ENCODE results near the gene GNPTAB. TPM values are rescaled to one million over a fixed set of nuclear protein-coding genes. Genes with fewer than 3 reads are reported as not detected.

Gene GNPTAB
- total RNA-seq, 1 experiment from 2014 or later, result 25.4 TPM

- Mint-ChIP-seq H3K4me3 (no peak overlapping the region), H3K36me3 (no peaks in the 10 kb centered on the region), H3K27ac (no peak overlapping the region), H3K4me1 (no peaks in the 10 kb centered on the region), H3K27me3 (ENCODE audit: low read depth) (no peaks in the 10 kb centered on the region), H3K9me3 (no peaks in the 10 kb centered on the region)
- POLR2A ChIA-PET, result no interaction called here
- ATAC-seq, result no peak
- CTCF ChIA-PET, result interaction anchor here (0.7 to 3.1 kb wide), 2 partner anchors 37 to 186 kb away, joined by 3 to 8 read pairs; no protein-coding TSS in a partner anchor
- TF ChIP-seq PRRX2 (CRISPR knock-in tag; IDR thresholded peaks at IDR 0.05), result no peak
- TF ChIP-seq SMAD4 (CRISPR knock-in tag; IDR thresholded peaks at IDR 0.05), result no peak
- no peak for TF ChIP-seq FOXP1 (CRISPR knock-in tag; IDR thresholded peaks at IDR 0.05; ENCODE audit: borderline replicate concordance)
- no peak for TF ChIP-seq ZBTB21 (CRISPR knock-in tag; IDR thresholded peaks at IDR 0.05; ENCODE audit: borderline replicate concordance)
- TF ChIP-seq E2F4 (CRISPR knock-in tag; IDR thresholded peaks at IDR 0.05; ENCODE audit: borderline replicate concordance, low read depth), result no peak
- TF ChIP-seq HMGA2 (CRISPR knock-in tag; IDR thresholded peaks at IDR 0.05), result no peak
- TF ChIP-seq, protein P1, sequence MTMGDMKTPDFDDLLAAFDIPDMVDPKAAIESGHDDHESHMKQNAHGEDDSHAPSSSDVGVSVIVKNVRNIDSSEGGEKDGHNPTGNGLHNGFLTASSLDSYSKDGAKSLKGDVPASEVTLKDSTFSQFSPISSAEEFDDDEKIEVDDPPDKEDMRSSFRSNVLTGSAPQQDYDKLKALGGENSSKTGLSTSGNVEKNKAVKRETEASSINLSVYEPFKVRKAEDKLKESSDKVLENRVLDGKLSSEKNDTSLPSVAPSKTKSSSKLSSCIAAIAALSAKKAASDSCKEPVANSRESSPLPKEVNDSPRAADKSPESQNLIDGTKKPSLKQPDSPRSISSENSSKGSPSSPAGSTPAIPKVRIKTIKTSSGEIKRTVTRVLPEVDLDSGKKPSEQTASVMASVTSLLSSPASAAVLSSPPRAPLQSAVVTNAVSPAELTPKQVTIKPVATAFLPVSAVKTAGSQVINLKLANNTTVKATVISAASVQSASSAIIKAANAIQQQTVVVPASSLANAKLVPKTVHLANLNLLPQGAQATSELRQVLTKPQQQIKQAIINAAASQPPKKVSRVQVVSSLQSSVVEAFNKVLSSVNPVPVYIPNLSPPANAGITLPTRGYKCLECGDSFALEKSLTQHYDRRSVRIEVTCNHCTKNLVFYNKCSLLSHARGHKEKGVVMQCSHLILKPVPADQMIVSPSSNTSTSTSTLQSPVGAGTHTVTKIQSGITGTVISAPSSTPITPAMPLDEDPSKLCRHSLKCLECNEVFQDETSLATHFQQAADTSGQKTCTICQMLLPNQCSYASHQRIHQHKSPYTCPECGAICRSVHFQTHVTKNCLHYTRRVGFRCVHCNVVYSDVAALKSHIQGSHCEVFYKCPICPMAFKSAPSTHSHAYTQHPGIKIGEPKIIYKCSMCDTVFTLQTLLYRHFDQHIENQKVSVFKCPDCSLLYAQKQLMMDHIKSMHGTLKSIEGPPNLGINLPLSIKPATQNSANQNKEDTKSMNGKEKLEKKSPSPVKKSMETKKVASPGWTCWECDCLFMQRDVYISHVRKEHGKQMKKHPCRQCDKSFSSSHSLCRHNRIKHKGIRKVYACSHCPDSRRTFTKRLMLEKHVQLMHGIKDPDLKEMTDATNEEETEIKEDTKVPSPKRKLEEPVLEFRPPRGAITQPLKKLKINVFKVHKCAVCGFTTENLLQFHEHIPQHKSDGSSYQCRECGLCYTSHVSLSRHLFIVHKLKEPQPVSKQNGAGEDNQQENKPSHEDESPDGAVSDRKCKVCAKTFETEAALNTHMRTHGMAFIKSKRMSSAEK (CRISPR knock-in tag; IDR thresholded peaks at IDR 0.05; ENCODE audit: borderline replicate concordance), result no peak
- DNase-seq (ENCODE audit: low spot score), result no peak
Measured at GRCh38 chr12:101722392-101722791, 108.4 kb downstream of the GNPTAB start.

DNA sequence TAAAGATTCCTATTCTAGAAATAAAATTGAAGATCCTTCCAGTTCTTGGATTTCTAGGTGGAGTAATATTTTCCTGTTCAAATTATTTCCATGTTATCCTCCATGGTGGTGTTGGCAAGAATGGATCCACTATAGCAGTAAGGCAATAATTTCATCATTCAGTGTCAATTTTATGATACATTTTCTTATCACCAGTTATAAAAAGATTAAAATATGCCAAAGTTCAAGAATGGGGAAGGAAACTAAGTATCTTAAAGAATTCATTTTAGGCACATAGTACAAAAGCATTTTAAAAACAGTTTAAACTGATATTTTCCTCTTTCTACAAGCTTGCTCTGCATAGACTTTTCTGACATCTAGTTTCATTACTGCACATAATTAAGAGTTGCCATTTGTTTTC is 110.6 kb downstream of the GNPTAB start:
- H3K27me3 Mint-ChIP-seq (ENCODE audit: low read depth), result no peaks in the 10 kb centered on the region
- H3K4me1 Mint-ChIP-seq, result peaks cover 7% of the 10 kb centered on the region
- no peak for ATAC-seq
- ChIA-PET POLR2A (no interaction called here), CTCF (no interaction called here)
- no peak overlapping the region for H3K4me3 Mint-ChIP-seq
- no peak for TF ChIP-seq ZNF396 (CRISPR knock-in tag; IDR thresholded peaks at IDR 0.05; ENCODE audit: borderline replicate concordance)
- TF ChIP-seq, protein P2, sequence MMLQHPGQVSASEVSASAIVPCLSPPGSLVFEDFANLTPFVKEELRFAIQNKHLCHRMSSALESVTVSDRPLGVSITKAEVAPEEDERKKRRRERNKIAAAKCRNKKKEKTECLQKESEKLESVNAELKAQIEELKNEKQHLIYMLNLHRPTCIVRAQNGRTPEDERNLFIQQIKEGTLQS (CRISPR knock-in tag; conservative IDR thresholded peaks at IDR 0.05), result no peak
- no peak for TF ChIP-seq ZNF512 (CRISPR knock-in tag; IDR thresholded peaks at IDR 0.05; ENCODE audit: borderline replicate concordance)
- no peak for TF ChIP-seq ATF1 (CRISPR knock-in tag; IDR thresholded peaks at IDR 0.05)
- TF ChIP-seq, protein P3, sequence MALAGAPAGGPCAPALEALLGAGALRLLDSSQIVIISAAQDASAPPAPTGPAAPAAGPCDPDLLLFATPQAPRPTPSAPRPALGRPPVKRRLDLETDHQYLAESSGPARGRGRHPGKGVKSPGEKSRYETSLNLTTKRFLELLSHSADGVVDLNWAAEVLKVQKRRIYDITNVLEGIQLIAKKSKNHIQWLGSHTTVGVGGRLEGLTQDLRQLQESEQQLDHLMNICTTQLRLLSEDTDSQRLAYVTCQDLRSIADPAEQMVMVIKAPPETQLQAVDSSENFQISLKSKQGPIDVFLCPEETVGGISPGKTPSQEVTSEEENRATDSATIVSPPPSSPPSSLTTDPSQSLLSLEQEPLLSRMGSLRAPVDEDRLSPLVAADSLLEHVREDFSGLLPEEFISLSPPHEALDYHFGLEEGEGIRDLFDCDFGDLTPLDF (CRISPR knock-in tag; IDR thresholded peaks at IDR 0.05), result no peak
- no peak for TF ChIP-seq PREB (CRISPR knock-in tag; IDR thresholded peaks at IDR 0.05; ENCODE audit: borderline replicate concordance)
- TF ChIP-seq FOXP1 (CRISPR knock-in tag; IDR thresholded peaks at IDR 0.05; ENCODE audit: borderline replicate concordance), result no peak
- TF ChIP-seq, protein P4, sequence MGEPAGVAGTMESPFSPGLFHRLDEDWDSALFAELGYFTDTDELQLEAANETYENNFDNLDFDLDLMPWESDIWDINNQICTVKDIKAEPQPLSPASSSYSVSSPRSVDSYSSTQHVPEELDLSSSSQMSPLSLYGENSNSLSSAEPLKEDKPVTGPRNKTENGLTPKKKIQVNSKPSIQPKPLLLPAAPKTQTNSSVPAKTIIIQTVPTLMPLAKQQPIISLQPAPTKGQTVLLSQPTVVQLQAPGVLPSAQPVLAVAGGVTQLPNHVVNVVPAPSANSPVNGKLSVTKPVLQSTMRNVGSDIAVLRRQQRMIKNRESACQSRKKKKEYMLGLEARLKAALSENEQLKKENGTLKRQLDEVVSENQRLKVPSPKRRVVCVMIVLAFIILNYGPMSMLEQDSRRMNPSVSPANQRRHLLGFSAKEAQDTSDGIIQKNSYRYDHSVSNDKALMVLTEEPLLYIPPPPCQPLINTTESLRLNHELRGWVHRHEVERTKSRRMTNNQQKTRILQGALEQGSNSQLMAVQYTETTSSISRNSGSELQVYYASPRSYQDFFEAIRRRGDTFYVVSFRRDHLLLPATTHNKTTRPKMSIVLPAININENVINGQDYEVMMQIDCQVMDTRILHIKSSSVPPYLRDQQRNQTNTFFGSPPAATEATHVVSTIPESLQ (CRISPR knock-in tag; IDR thresholded peaks at IDR 0.05), result no peak
- no peak for TF ChIP-seq NFE2L1 (CRISPR knock-in tag; IDR thresholded peaks at IDR 0.05)
- TF ChIP-seq, protein P5, sequence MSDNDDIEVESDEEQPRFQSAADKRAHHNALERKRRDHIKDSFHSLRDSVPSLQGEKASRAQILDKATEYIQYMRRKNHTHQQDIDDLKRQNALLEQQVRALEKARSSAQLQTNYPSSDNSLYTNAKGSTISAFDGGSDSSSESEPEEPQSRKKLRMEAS (CRISPR knock-in tag; IDR thresholded peaks at IDR 0.05), result no peak
- TF ChIP-seq SMAD4 (CRISPR knock-in tag; IDR thresholded peaks at IDR 0.05), result no peak
- H3K36me3 Mint-ChIP-seq, result no peaks in the 10 kb centered on the region
- no peak for DNase-seq (ENCODE audit: low spot score)
- H3K27ac Mint-ChIP-seq, result no peak overlapping the region
- H3K9me3 Mint-ChIP-seq, result no peaks in the 10 kb centered on the region

Data from WTC11 (cell line).